Mucosa of stomach (tissue), 1 donor: ENCODE data around the gene ATF5.

Source experiments
- H3K27me3 ChIP-seq: one replicate; pipeline ENCODE4 v1.7.0; 2013; ENCODE audit warnings: mild to moderate bottlenecking, low read length; ENCODE audit not compliant: control insufficient read depth, insufficient read depth
- H3K36me3 ChIP-seq: one replicate; pipeline ENCODE4 v1.7.0; 2013; ENCODE audit warnings: low read length; ENCODE audit not compliant: control insufficient read depth, insufficient read depth
- H3K4me1 ChIP-seq: one replicate; pipeline ENCODE4 v1.7.0; 2013; ENCODE audit warnings: mild to moderate bottlenecking, low read length; ENCODE audit not compliant: control insufficient read depth, insufficient read depth
- H3K4me3 ChIP-seq: one replicate; pipeline ENCODE4 v1.7.0; 2013; ENCODE audit warnings: low read length
- H3K9ac ChIP-seq: one replicate; pipeline ENCODE4 v1.7.0; 2013; ENCODE audit warnings: mild to moderate bottlenecking, low read length, moderate library complexity
- H3K9me3 ChIP-seq: one replicate; pipeline ENCODE4 v1.7.0; 2013; ENCODE audit warnings: mild to moderate bottlenecking, low read length, moderate library complexity; ENCODE audit not compliant: control insufficient read depth
- donor health status: Pancreatic carcinoma.

ATF5 gene

GRCh38 chr19:49887665-49888509 is 41.1 kb upstream of the ATF5 start:
- Histone ChIP-seq H3K9me3 (no peaks in the 10 kb centered on the region), H3K9ac (no peak overlapping the region), H3K4me3 (no peak overlapping the region), H3K4me1 (peaks cover 14% of the 10 kb centered on the region), H3K36me3 (peaks cover 8% of the 10 kb centered on the region), H3K27me3 (peaks cover 9% of the 10 kb centered on the region)

- Histone ChIP-seq H3K4me3 (no peak overlapping the region), H3K36me3 (peaks cover 3% of the 10 kb centered on the region)
Observed at GRCh38 chr19:49888510-49888824, 40.5 kb upstream of the ATF5 start.

GRCh38 chr19:49889038-49889686 is 39.8 kb upstream of the ATF5 start:
- Histone ChIP-seq H3K9ac (no peak overlapping the region), H3K9me3 (no peaks in the 10 kb centered on the region), H3K4me3 (no peak overlapping the region), H3K36me3 (no peaks in the 10 kb centered on the region), H3K4me1 (peaks cover 14% of the 10 kb centered on the region), H3K27me3 (peaks cover 9% of the 10 kb centered on the region)

More at GRCh38 chr19:49888510-49888824, 40.5 kb upstream of the ATF5 start:
- Histone ChIP-seq H3K9ac (no peak overlapping the region), H3K27me3 (peaks cover 9% of the 10 kb centered on the region), H3K4me1 (peaks cover 14% of the 10 kb centered on the region), H3K9me3 (no peaks in the 10 kb centered on the region)

- Histone ChIP-seq H3K36me3 (no peaks in the 10 kb centered on the region), H3K9ac (no peak overlapping the region), H3K4me1 (peaks cover 14% of the 10 kb centered on the region), H3K9me3 (no peaks in the 10 kb centered on the region), H3K27me3 (peaks cover 9% of the 10 kb centered on the region), H3K4me3 (no peak overlapping the region)
Observed at GRCh38 chr19:49889687-49890348, 39.2 kb upstream of the ATF5 start.

- no peak overlapping the region for H3K9ac ChIP-seq
- H3K9me3 ChIP-seq, result no peaks in the 10 kb centered on the region
- peaks cover 14% of the 10 kb centered on the region for H3K4me1 ChIP-seq
- H3K36me3 ChIP-seq, result no peaks in the 10 kb centered on the region
- peaks cover 9% of the 10 kb centered on the region for H3K27me3 ChIP-seq
- no peak overlapping the region for H3K4me3 ChIP-seq
Observed at GRCh38 chr19:49890349-49891311, 38.4 kb upstream of the ATF5 start.

GRCh38 chr19:49891393-49891792 is 37.6 kb upstream of the ATF5 start:
- Histone ChIP-seq H3K4me1 (peaks cover 14% of the 10 kb centered on the region), H3K9me3 (no peaks in the 10 kb centered on the region), H3K27me3 (peaks cover 9% of the 10 kb centered on the region), H3K9ac (no peak overlapping the region), H3K4me3 (no peak overlapping the region), H3K36me3 (no peaks in the 10 kb centered on the region)

GRCh38 chr19:49892716-49893115 is 36.3 kb upstream of the ATF5 start:
- Histone ChIP-seq H3K9me3 (no peaks in the 10 kb centered on the region), H3K4me1 (peaks cover 15% of the 10 kb centered on the region), H3K27me3 (peaks cover 9% of the 10 kb centered on the region), H3K36me3 (no peaks in the 10 kb centered on the region), H3K9ac (no peak overlapping the region), H3K4me3 (no peak overlapping the region)

- no peak overlapping the region for H3K9ac ChIP-seq
- H3K27me3 ChIP-seq, result peaks cover 9% of the 10 kb centered on the region
- no peaks in the 10 kb centered on the region for H3K36me3 ChIP-seq
- peaks cover 12% of the 10 kb centered on the region for H3K4me1 ChIP-seq
- no peaks in the 10 kb centered on the region for H3K9me3 ChIP-seq
- H3K4me3 ChIP-seq, result no peak overlapping the region
Observed at GRCh38 chr19:49894011-49894664, 34.9 kb upstream of the ATF5 start.

GRCh38 chr19:49894879-49895565 is 34.0 kb upstream of the ATF5 start:
- H3K4me3 ChIP-seq, result no peak overlapping the region
- H3K27me3 ChIP-seq, result peaks cover 9% of the 10 kb centered on the region
- H3K4me1 ChIP-seq, result peaks cover 8% of the 10 kb centered on the region
- no peaks in the 10 kb centered on the region for H3K36me3 ChIP-seq
- H3K9ac ChIP-seq, result no peak overlapping the region
- no peaks in the 10 kb centered on the region for H3K9me3 ChIP-seq

- Histone ChIP-seq H3K27me3 (peaks cover 9% of the 10 kb centered on the region), H3K9ac (no peak overlapping the region), H3K36me3 (no peaks in the 10 kb centered on the region), H3K9me3 (no peaks in the 10 kb centered on the region), H3K4me1 (peaks cover 6% of the 10 kb centered on the region), H3K4me3 (no peak overlapping the region)
Observed at GRCh38 chr19:49895566-49896297, 33.3 kb upstream of the ATF5 start.
